GM18861 (cell line): ENCODE data around the gene NAA40.

Experiments used
- ATAC-seq: cut with Tn5 transposase; IDR thresholded peaks from one replicate; pipeline ENCODE4 v1.9.1; 2021; ENCODE audit not compliant: unreplicated experiment

Gene NAA40

GRCh38 chr11:63938479-63939396 lies at the start of gene NAA40:
TSS of gene NAA40 (plus strand) at chr11:63939002. CDS start at chr11:63939097, 95 bp downstream.
- peak; percentile 90 for ATAC-seq

GRCh38 chr11:63889344-63889743 lies 49.5 kb upstream of the NAA40 start:
- ATAC-seq, result no peak

DNA sequence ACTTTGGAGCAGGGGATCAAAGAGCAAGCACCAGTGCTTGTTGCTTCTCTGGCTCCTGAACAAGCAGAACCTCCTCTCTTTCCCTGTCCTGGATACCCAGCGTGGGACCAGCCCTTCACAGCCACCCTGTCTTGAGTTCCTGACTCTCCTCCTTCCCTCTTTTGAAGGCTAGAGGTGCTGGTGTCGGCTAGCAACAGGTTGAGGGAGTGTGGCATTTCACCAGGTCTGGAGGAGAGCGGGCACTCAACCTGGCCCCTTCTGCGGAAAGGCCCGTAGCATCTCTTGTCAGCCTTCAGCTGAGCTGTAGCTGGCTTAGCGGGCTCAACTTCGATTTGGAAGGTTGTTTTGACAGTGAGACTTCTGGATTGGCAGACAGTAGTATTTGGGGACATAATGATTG lies 48.4 kb upstream of the NAA40 start:
- ATAC-seq, result no peak

- ATAC-seq, result no peak
Observed at GRCh38 chr11:63892228-63892627, 46.6 kb upstream of the NAA40 start.

GRCh38 chr11:63893355-63893754 lies 45.4 kb upstream of the NAA40 start:
- no peak for ATAC-seq

GRCh38 chr11:63896071-63896470 lies 42.7 kb upstream of the NAA40 start:
- ATAC-seq, result no peak

- no peak for ATAC-seq
Observed at GRCh38 chr11:63897459-63898146, 41.2 kb upstream of the NAA40 start.

- ATAC-seq, result no peak
Observed at GRCh38 chr11:63901660-63902059, 37.1 kb upstream of the NAA40 start.

DNA sequence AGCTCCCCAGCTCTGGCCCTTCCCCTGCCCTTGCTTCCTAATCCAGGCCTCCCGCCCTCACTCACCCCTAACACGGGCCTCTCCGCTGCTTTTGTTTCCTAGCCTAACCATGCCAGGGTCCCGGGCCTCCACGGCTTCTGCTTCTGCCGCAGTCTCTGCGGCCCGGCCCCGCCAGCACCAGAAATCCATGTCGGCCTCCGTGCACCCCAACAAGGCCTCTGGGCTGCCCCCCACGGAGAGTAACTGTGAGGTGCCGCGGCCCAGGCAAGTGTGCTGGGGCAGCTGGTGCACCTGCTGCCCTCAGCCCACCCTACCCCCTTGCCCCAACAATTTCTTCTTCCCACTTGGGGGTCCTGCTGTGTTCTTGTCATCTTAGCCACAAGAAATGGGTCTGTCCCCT lies 34.9 kb upstream of the NAA40 start:
- no peak for ATAC-seq

DNA sequence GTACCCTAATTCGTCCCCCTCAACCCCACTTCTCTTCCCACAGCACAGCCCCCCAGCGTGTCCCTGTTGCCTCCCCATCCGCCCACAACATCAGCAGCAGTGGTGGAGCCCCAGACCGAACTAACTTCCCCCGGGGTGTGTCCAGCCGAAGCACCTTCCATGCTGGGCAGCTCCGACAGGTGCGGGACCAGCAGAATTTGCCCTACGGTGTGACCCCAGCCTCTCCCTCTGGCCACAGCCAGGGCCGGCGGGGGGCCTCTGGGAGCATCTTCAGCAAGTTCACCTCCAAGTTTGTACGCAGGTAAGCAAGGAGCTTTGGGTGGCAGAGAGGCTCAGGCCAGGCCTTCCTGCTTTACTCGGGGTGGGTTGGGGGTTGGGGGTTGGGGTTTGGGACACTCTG lies 34.1 kb upstream of the NAA40 start:
- ATAC-seq, result no peak

DNA sequence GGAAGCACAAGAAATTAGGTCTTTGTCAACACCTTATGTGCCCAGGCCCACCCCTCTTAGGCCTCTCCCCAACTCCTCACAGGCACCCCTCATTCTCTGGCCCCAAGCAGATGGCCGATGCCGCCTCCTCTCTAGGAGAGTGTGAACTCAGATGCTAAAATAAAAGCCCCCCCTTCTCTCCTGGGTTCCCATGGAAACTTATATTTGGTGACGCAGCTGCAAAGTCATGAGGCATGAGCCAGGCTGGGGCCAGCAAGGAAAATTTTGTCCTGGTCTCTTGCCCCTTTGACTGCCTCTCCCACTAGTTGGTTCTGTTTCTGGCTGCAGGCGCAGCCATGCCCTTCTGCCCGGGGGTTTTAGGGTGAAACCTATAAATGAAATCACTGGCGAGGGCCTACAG lies 33.6 kb upstream of the NAA40 start:
- no peak for ATAC-seq

GRCh38 chr11:63906087-63906486 lies 32.7 kb upstream of the NAA40 start:
- no peak for ATAC-seq

- ATAC-seq, result no peak
Observed at GRCh38 chr11:63906585-63906984, 32.2 kb upstream of the NAA40 start.

DNA sequence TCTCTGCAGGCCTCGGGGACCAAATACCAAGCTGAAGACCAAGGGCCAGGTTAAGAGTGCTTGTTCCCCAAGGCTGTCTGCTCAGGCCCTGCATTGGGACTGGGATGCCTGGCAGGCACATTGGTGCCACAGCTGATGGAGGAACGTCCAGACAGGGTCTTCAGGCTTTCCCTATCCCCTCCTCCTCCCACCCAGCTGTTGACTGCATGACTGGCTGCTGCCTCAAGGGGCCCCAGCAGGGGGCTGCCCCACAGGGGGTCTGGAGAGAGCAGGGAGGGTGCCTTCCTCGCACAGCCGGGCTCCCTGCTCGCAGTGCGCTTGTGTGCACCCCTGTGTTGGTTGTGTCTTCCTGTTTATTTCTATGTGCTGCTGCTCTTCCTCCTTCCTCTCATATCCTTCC lies 31.7 kb upstream of the NAA40 start:
- no peak for ATAC-seq

GRCh38 chr11:63907808-63908530 lies 30.8 kb upstream of the NAA40 start:
- no peak for ATAC-seq

- ATAC-seq, result no peak
Observed at GRCh38 chr11:63908631-63909401, 30.0 kb upstream of the NAA40 start.

DNA sequence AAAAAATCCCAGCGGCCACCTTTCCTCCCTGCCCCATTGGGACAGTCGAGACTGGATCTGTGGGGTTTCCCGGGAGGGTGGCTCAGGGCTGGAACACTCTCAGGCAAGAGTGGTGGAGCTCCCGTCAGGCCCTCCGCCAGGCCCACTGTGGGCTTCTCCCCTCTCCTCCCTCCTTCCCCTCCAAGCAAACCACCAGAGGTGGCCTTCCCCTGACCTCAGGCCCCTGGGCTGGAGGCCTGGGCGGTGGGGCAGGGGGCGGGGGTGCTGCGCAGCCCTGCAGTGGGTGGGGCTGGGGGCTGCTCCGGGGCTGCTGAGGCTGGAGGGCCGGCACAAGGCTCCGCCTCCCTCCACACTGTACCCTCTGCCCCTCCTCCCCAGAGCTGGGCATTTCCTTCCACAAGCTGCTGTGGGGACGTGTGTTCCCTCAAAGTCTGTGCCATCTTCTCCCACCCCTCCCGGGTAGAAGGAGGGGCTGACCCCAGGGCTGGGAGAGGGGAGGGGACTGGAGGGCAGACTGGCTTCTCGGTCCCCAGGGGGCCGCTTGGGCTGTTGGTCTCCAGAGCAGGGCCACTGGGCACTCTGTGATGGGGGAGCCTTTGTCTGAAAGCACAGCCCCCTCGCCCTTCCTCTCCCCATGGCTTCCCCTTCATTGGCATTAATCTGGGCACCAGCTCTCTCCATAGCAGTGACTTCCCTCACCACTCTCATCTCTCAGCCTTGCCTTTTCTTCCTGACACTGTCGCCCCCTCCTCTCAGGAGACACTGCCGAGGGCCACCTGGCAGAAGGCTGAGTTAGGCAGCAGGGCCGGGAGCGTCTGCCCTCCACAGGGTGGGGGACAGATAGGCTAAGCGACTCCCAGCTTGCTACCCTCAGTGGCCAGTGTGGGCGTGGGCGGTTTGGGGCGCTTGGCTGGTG lies 29.0 kb upstream of the NAA40 start:
- ATAC-seq, result no peak

GRCh38 chr11:63910675-63911074 lies 28.1 kb upstream of the NAA40 start:
- no peak for ATAC-seq

DNA sequence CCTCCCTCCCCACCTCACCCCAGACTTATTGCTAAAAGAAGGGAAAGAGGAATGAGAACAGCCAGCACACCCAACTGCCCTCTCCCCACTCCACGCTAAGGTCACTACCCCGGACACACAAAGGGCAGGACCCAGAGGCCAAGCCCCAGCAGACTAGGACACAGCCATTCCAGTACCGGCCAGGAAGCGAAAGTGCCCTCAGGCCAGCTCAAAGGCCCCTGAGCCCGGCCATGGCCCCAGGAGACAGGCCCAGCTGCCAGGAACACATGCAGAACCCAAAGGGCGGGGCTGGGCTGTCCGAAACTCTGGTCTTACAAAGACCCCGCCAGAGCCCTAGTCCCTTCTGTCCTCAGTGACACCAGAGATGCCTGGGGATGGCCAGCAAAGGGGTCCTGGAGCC lies 27.4 kb upstream of the NAA40 start:
- ATAC-seq, result no peak

DNA sequence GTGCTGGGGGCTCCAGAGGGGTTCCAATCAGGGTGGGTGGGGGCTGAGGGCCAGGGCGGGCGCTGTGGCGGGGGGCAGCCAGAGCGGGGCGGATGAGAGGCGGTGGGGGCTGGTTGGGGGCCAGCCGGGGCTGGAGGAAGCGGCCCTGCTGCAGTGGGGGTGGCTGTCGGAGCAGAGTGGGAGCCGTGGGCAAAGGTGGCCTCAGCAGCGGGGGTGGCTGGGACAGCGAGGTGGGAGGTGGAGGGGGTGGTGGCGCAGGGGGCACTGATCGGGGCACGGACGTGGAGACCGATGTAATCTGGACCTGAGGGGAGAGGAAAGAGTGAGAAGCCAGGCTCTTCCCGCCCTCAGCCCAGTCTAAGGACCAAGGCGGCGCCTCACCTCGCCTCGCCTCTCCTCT lies 26.9 kb upstream of the NAA40 start:
- ATAC-seq, result no peak
